ENCODE results near the gene CLPSL1. TPM values are rescaled to one million over a fixed set of nuclear protein-coding genes. Genes with fewer than 3 reads are reported as not detected.

CLPSL1 gene
- total RNA-seq, 2 donors from 2014 or later: not detected

GRCh38 chr6:35786810-35787209 is 6.0 kb downstream of the CLPSL1 start:
- Histone ChIP-seq H3K27me3 (replicated peaks; ENCODE audit: insufficient read depth) (no peaks in the 10 kb centered on the region), H3K4me1 (ENCODE audit: control insufficient read depth in 1 of 2, low read depth in 2 of 2) (no peaks in the 10 kb centered on the region), H3K4me3 (no peak overlapping the region), H3K9me3 (no peaks in the 10 kb centered on the region), H3K36me3 (no peaks in the 10 kb centered on the region), H3K27ac (no peak overlapping the region)
- no peak for DNase-seq (ENCODE audit: low spot score)
- ATAC-seq (ENCODE audit: insufficient number of reproducible peaks, low FRiP score, low read depth): no peak
- TF ChIP-seq CTCF (IDR thresholded peaks at IDR 0.05): no peak

- Histone ChIP-seq H3K36me3 (no peaks in the 10 kb centered on the region), H3K27ac (no peak overlapping the region), H3K9me3 (no peaks in the 10 kb centered on the region), H3K4me3 (no peak overlapping the region), H3K4me1 (ENCODE audit: control insufficient read depth in 1 of 2, low read depth in 2 of 2) (no peaks in the 10 kb centered on the region), H3K27me3 (replicated peaks; ENCODE audit: insufficient read depth) (no peaks in the 10 kb centered on the region)
- no peak for ATAC-seq (ENCODE audit: insufficient number of reproducible peaks, low FRiP score, low read depth)
- no peak for TF ChIP-seq CTCF (IDR thresholded peaks at IDR 0.05)
- DNase-seq (ENCODE audit: low spot score): no peak
These were observed 6.7 kb downstream of the CLPSL1 start for GRCh38 chr6:35787266-35788218.

GRCh38 chr6:35788423-35788982 is 7.7 kb downstream of the CLPSL1 start:
- no peaks in the 10 kb centered on the region for H3K27me3 ChIP-seq (replicated peaks; ENCODE audit: insufficient read depth)
- no peak for ATAC-seq (ENCODE audit: insufficient number of reproducible peaks, low FRiP score, low read depth)

GRCh38 chr6:35790683-35791082 is 9.9 kb downstream of the CLPSL1 start:
- ATAC-seq (ENCODE audit: insufficient number of reproducible peaks, low FRiP score, low read depth): no peak
- no peak overlapping the region for H3K4me3 ChIP-seq
- no peak overlapping the region for H3K27ac ChIP-seq
- TF ChIP-seq CTCF (IDR thresholded peaks at IDR 0.05): no peak
- DNase-seq (ENCODE audit: low spot score): no peak
- H3K36me3 ChIP-seq: no peaks in the 10 kb centered on the region
- no peaks in the 10 kb centered on the region for H3K9me3 ChIP-seq
- H3K27me3 ChIP-seq (replicated peaks; ENCODE audit: insufficient read depth): no peaks in the 10 kb centered on the region
- no peaks in the 10 kb centered on the region for H3K4me1 ChIP-seq (ENCODE audit: control insufficient read depth in 1 of 2, low read depth in 2 of 2)

More at GRCh38 chr6:35788423-35788982, 7.7 kb downstream of the CLPSL1 start:
- Histone ChIP-seq H3K36me3 (no peaks in the 10 kb centered on the region), H3K4me3 (no peak overlapping the region), H3K4me1 (ENCODE audit: control insufficient read depth in 1 of 2, low read depth in 2 of 2) (no peaks in the 10 kb centered on the region), H3K27ac (no peak overlapping the region), H3K9me3 (no peaks in the 10 kb centered on the region)
- TF ChIP-seq CTCF (IDR thresholded peaks at IDR 0.05): no peak
- DNase-seq (ENCODE audit: low spot score): no peak

Measured in thoracic aorta (tissue), 2 donors.